Measurements from ENCODE around the gene RAB5IF. TPM values are rescaled to one million over a fixed set of nuclear protein-coding genes. Genes with fewer than 3 reads are reported as not detected.
"Not testable (repeated sequence)": the region's sequence is repeated elsewhere in the genome, so short reads cannot be mapped to it uniquely, and the experiment has no call there.

RAB5IF gene
- total RNA-seq, 2 experiments from 2014 or later, result 113 to 114 TPM

DNA sequence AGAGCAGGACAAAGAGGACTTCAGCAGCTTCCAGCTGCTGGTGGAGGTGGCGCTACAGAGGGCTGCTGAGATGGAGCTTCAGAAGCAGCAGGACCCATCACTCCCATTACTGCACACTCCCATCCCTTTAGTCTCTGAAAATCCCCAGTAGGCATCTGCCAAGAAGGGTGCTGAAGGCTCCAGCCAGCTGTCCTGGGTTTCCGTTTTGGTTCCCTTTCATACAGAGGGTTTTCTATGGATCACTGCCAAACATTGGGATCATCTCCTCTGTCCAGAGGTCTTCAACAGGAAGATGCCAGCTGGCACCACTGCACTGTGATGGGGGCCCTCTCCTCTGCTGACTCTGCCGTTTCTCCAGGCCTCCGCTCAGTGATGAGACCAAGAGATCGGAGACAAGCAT is 14.3 kb upstream of the RAB5IF start:
- H3K9me3 Mint-ChIP-seq, result no peaks in the 10 kb centered on the region
- H3K27ac Mint-ChIP-seq, result peak overlapping the region; percentile 42
- H3K4me3 Mint-ChIP-seq, result no peak overlapping the region
- H3K27me3 Mint-ChIP-seq, result no peaks in the 10 kb centered on the region
- peaks cover 33% of the 10 kb centered on the region for H3K36me3 Mint-ChIP-seq
- intact Hi-C loops (cut with micrococcal nuclease), result no loop called here
- ChIA-PET POLR2A (interaction anchor here (0.6 to 1.9 kb wide), 4 partner anchors 14 to 52 kb away, joined by 3 to 6 read pairs (median 3); partner anchors contain the start of genes RAB5IF and TGIF2), CTCF (interaction anchor here (1.2 to 8.2 kb wide), 4 partner anchors 13 to 20 kb away, joined by 3 to 100 read pairs (median 4); partner anchors contain the start of gene RAB5IF)
- H3K4me1 Mint-ChIP-seq (ENCODE audit: low read depth), result peaks cover 60% of the 10 kb centered on the region
- DNase-seq, result no peak

GRCh38 chr20:36591854-36592641 is 13.5 kb upstream of the RAB5IF start:
- Mint-ChIP-seq H3K27ac (peak overlapping the region; percentile 73), H3K9me3 (no peaks in the 10 kb centered on the region), H3K27me3 (no peaks in the 10 kb centered on the region), H3K36me3 (peaks cover 33% of the 10 kb centered on the region), H3K4me1 (ENCODE audit: low read depth) (peaks cover 57% of the 10 kb centered on the region), H3K4me3 (no peak overlapping the region)
- POLR2A ChIA-PET, result interaction anchor here (0.6 to 1.9 kb wide), 4 partner anchors 17 to 52 kb away, joined by 3 to 6 read pairs (median 3); partner anchors contain the start of gene TGIF2
- DNase-seq, result peak; percentile 75
- intact Hi-C loops (cut with micrococcal nuclease), result no loop called here
- CTCF ChIA-PET, result interaction anchor here (0.7 to 8.2 kb wide), 5 partner anchors 13 to 776 kb away, joined by 3 to 100 read pairs (median 3); partner anchors contain the start of gene RAB5IF

DNA sequence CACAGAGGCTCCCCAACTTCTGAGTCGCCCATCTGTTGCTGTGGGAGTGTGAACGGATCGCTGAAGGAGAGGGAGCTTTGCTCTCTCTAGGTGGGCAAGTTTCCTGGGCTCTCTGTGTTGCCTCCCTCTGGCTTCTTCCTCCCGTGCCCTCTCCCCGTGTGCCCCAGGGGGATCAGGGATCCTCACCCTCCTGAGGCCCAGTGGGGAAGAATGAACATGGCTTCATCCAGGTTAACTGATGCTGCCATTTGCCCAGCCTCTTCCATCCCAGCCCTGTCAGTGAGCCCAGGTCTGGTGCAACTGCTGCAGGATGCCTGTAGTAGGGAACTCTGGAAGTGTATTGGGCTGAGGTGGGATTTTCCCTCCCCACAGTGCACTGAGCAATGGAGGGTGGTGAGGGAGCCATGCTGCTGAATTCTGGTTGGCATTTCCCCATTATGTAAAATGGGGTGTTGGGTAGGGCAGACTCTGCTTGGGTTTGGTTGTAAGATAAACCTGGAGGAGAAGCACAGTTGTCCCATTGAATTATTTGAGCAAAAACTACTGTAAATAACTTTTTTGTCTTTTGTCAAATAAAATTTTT is 12.1 kb upstream of the RAB5IF start:
- CTCF ChIA-PET, result interaction anchor here (0.9 to 8.2 kb wide), 5 partner anchors 8 to 36 kb away, joined by 4 to 100 read pairs (median 5); partner anchors contain the start of gene RAB5IF
- Mint-ChIP-seq H3K9me3 (no peaks in the 10 kb centered on the region), H3K27ac (peak overlapping the region; percentile 38), H3K36me3 (peaks cover 30% of the 10 kb centered on the region), H3K4me1 (ENCODE audit: low read depth) (peaks cover 50% of the 10 kb centered on the region), H3K4me3 (no peak overlapping the region), H3K27me3 (no peaks in the 10 kb centered on the region)
- DNase-seq, result no peak
- intact Hi-C loops (cut with micrococcal nuclease), result no loop called here
- POLR2A ChIA-PET, result interaction anchor here (1.1 to 3.1 kb wide), 3 partner anchors 12 to 242 kb away, joined by 5 to 47 read pairs (median 11); partner anchors contain the start of genes RAB5IF and TGIF2

DNA sequence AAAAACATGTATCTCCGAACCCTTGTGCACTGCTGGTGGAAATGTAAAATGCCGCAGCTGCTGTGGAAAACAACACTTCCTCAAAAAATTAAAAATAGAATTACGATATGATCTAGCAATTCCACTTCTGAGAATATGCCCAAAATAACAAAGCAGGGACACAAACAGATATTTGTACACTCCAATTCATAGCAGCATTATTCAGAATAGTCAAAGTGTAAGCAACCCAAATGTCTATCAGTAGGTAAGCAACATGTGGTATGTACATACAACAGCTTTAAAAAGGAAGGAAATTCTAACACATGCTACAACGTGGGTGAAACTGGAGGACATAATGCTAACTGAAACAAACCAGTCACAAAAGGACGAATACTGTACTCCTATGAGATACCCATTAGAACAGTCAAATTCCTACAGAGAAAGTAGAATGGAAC is 5.7 kb upstream of the RAB5IF start:
- no peak for DNase-seq
- Mint-ChIP-seq H3K36me3 (peaks cover 6% of the 10 kb centered on the region), H3K27ac (no peak overlapping the region), H3K27me3 (no peaks in the 10 kb centered on the region), H3K9me3 (no peaks in the 10 kb centered on the region), H3K4me1 (ENCODE audit: low read depth) (peaks cover 23% of the 10 kb centered on the region), H3K4me3 (no peak overlapping the region)
- CTCF ChIA-PET, result interaction anchor here (0.9 kb wide), 1 partner anchor 10 kb away, joined by 4 read pairs; no protein-coding TSS in a partner anchor
- POLR2A ChIA-PET, result interaction anchor here (0.8 kb wide), 1 partner anchor 814 kb away, joined by 3 read pairs; no protein-coding TSS in a partner anchor
- intact Hi-C loops (cut with micrococcal nuclease), result no loop called here

GRCh38 chr20:36601540-36601939 is 4.0 kb upstream of the RAB5IF start:
- Mint-ChIP-seq H3K4me3 (no peak overlapping the region), H3K9me3 (no peaks in the 10 kb centered on the region), H3K4me1 (ENCODE audit: low read depth) (peaks cover 16% of the 10 kb centered on the region), H3K27ac (no peak overlapping the region), H3K27me3 (no peaks in the 10 kb centered on the region), H3K36me3 (peaks cover 6% of the 10 kb centered on the region)
- POLR2A ChIA-PET, result no interaction called here
- intact Hi-C loops (cut with micrococcal nuclease), result no loop called here
- DNase-seq, result no peak
- CTCF ChIA-PET, result no interaction called here

DNA sequence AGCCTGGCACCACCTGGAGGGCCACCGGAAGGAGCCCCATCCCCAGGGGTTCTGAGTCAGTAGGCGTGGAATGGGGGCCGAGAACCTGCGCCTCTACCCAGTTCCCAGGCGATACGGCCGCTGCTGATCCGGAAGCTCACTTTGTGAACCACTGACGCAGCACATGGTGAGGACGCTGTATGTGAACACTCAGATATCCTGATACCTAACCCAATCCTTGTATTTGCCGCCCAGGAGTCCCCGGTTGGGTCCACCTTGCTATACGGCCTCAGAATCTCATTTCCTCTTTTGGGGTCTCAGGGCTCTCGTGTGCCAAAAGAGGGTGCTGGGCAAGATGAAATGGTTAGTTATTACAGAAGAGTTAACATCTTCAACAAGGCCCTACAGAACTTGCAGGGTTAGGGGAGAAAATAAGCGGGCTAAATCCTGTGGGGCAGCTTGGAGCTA is 604 bp upstream of the RAB5IF start:
- Mint-ChIP-seq H3K4me1 (ENCODE audit: low read depth) (peaks cover 30% of the 10 kb centered on the region), H3K27me3 (no peaks in the 10 kb centered on the region), H3K4me3 (peak overlapping the region; percentile 99), H3K27ac (peak overlapping the region; percentile 97), H3K36me3 (peaks cover 19% of the 10 kb centered on the region), H3K9me3 (no peaks in the 10 kb centered on the region)
- DNase-seq, result peak; percentile 74
- ChIA-PET CTCF (interaction anchor here (0.6 to 4.3 kb wide), 25 partner anchors 9 to 650 kb away, joined by 3 to 100 read pairs (median 5); partner anchors contain the start of genes DSN1, SCAND1, SLA2 and TGIF2), POLR2A (interaction anchor here (0.9 to 4.2 kb wide), 9 partner anchors 10 to 139 kb away, joined by 3 to 51 read pairs (median 8); partner anchors contain the start of genes SLA2 and TGIF2)
- intact Hi-C loops (cut with micrococcal nuclease), result loop anchor here (1.0 to 5.0 kb wide), 5 partner anchors 11 to 167 kb away; partner anchors contain the start of genes DSN1 and NDRG3

GRCh38 chr20:36606158-36607066 is 833 bp downstream of the RAB5IF start:
- CTCF ChIA-PET, result interaction anchor here (0.7 to 4.3 kb wide), 26 partner anchors 8 to 316 kb away, joined by 3 to 100 read pairs (median 5); partner anchors contain the start of genes DSN1, SLA2 and TGIF2

DNA sequence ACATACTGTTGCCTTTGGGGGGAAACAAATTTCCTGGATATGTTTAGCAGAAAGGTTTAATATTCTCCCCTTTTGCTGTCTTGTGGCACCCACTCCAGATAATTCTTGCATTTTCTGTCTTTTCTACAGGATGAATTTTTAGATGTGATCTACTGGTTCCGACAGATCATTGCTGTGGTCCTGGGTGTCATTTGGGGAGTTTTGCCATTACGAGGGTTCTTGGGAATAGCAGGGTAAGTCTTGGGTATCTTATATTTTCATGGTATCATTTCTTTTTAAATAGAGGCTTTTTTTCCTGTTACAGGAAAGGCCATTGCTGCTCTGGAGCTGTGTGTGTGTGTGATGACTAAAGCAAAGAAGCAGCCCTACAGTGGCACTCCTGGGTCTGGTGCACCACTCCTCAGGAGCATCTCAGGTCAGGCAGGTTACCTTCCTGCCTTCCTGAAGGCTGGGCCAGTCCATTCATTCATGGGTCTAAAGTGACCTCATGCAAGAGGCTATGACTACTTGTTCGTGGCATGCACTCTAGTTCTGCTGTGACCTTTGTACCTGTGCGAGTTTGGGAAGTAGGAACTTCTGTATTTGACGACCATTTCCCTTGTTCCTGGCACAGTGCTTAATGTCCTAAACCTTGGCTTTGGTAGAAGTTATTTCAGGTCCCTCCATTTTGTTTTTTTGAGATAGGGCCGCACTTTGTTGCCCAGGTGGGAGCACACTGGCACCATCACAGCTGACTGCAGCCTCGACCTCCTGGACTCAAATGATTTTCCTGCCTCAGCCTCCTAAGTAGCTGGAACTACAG is 2.2 kb downstream of the RAB5IF start:
- CTCF ChIA-PET, result interaction anchor here (0.7 to 1.6 kb wide), 2 partner anchors 12 to 36 kb away, joined by 3 read pairs; no protein-coding TSS in a partner anchor
- Mint-ChIP-seq H3K4me3 (peak overlapping the region; percentile 99), H3K36me3 (peaks cover 33% of the 10 kb centered on the region), H3K9me3 (no peaks in the 10 kb centered on the region), H3K27me3 (no peaks in the 10 kb centered on the region), H3K27ac (peak overlapping the region; percentile 97), H3K4me1 (ENCODE audit: low read depth) (peaks cover 30% of the 10 kb centered on the region)
- no peak for DNase-seq
- POLR2A ChIA-PET, result interaction anchor here (0.7 to 1.1 kb wide), 2 partner anchors 22 to 48 kb away, joined by 3 to 4 read pairs; no protein-coding TSS in a partner anchor
- intact Hi-C loops (cut with micrococcal nuclease), result loop anchor here (5.0 kb wide), 2 partner anchors 140 to 165 kb away; partner anchors contain the start of genes DSN1 and NDRG3

More at GRCh38 chr20:36606158-36607066, 833 bp downstream of the RAB5IF start:
- peak; percentile 43 for DNase-seq
- Mint-ChIP-seq H3K4me3 (peak overlapping the region; percentile 99), H3K36me3 (peaks cover 22% of the 10 kb centered on the region), H3K27ac (peak overlapping the region; percentile 97), H3K4me1 (ENCODE audit: low read depth) (peaks cover 28% of the 10 kb centered on the region), H3K9me3 (no peaks in the 10 kb centered on the region), H3K27me3 (no peaks in the 10 kb centered on the region)
- intact Hi-C loops (cut with micrococcal nuclease), result loop anchor here (5.0 kb wide), 2 partner anchors 141 to 166 kb away; partner anchors contain the start of genes DSN1 and NDRG3
- POLR2A ChIA-PET, result interaction anchor here (0.5 to 4.2 kb wide), 12 partner anchors 9 to 489 kb away, joined by 3 to 51 read pairs (median 6); partner anchors contain the start of genes SLA2 and TGIF2

DNA sequence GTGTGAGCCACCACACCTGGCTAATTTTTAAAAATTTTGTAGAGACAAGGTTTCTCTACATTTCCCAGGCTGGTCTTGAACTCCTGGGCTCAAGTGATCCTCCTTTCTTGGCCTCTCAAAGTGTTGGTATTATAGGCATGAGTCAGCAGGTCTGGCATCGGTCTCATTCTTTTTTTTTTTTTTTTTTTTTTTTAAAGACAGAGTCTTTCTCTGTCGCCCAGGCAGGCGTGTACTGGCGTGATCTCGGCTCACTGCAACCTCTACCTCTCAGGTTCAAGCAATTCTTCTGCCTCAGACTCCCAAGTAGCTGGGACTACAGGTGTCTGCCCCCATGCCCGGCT is 2.8 kb downstream of the RAB5IF start:
- ChIA-PET POLR2A (interaction anchor here (1.1 kb wide), 1 partner anchor 48 kb away, joined by 4 read pairs; no protein-coding TSS in a partner anchor), CTCF (interaction anchor here (0.7 to 3.5 kb wide), 2 partner anchors 13 to 200 kb away, joined by 3 to 12 read pairs; no protein-coding TSS in a partner anchor)
- H3K27me3 Mint-ChIP-seq, H3K4me3 Mint-ChIP-seq, H3K9me3 Mint-ChIP-seq, DNase-seq: not testable (repeated sequence)
- Mint-ChIP-seq H3K27ac (peak overlapping the region; percentile 97), H3K36me3 (peaks cover 37% of the 10 kb centered on the region), H3K4me1 (ENCODE audit: low read depth) (peaks cover 35% of the 10 kb centered on the region)
- intact Hi-C loops (cut with micrococcal nuclease), result loop anchor here (5.0 kb wide), 2 partner anchors 139 to 164 kb away; partner anchors contain the start of genes DSN1 and NDRG3

DNA sequence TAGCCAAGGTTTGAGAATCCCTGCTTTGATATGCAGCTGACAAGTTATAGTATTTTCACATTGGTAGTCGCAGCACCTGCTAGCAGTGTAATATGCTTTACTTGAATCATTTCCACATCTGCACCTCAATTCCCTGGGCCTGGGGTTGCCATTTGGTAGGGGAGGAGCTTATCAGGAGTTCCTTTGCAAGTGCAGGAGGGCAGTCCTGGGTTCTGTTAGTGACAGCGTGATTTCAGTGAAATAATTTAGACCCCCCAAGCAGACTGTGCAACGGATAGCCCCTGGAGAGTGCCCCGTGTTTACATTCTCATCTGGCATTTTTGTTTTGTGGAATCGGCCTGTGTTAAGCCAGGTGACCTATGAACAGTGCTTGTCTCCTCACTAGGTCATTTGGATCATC is 6.0 kb downstream of the RAB5IF start:
- Mint-ChIP-seq H3K36me3 (peaks cover 46% of the 10 kb centered on the region), H3K4me3 (no peak overlapping the region), H3K27ac (no peak overlapping the region), H3K27me3 (no peaks in the 10 kb centered on the region), H3K9me3 (no peaks in the 10 kb centered on the region), H3K4me1 (ENCODE audit: low read depth) (peaks cover 29% of the 10 kb centered on the region)
- POLR2A ChIA-PET, result interaction anchor here (0.8 kb wide), 1 partner anchor 33 kb away, joined by 3 read pairs; no protein-coding TSS in a partner anchor
- CTCF ChIA-PET, result interaction anchor here (1.0 to 3.6 kb wide), 7 partner anchors 12 to 197 kb away, joined by 3 to 33 read pairs (median 9); partner anchors contain the start of gene NDRG3
- DNase-seq, result no peak
- intact Hi-C loops (cut with micrococcal nuclease), result loop anchor here (2.0 kb wide), 2 partner anchors 33 to 117 kb away; no protein-coding TSS in a partner anchor
